ENCODE measurements around the gene KIFC1.
A peak's percentile ranks its signal among the peaks of the same experiment; 100 is the strongest.

The KIFC1 gene

DNA sequence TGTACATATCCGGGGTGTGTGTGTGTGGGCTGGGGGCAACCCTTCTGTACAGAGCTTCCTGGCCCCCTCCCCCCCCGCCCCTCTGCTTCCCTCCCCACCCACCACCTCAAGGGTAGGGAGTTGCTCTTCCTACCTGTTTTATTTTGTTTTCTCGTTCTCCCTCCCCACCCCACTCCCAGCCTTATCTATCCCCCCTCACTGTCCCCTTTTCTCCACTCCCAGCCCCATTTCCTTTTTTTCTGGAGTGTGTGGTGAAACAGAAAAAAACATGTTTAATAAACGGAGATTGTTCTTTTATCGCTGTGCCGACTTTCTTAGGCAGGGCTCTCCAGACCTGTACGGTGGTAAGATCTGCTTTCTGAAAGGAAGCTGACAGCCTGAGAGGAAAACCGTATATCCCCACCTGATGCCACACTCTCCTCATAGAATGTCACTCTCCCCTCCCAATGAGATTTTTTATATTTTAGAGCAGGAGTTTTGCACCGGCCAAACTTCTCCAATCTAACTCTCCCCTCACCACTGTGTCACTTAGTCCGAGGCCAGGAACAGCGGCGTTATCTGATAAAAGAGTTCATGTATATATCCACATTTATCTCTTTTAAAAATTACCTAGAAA lies 61.9 kb downstream of the KIFC1 start:
- no peak for DNase-seq
- intact Hi-C loops (cut with DNase I) = loop anchor here (10.0 kb wide), 1 partner anchor 121 kb away; no protein-coding TSS in a partner anchor

DNA sequence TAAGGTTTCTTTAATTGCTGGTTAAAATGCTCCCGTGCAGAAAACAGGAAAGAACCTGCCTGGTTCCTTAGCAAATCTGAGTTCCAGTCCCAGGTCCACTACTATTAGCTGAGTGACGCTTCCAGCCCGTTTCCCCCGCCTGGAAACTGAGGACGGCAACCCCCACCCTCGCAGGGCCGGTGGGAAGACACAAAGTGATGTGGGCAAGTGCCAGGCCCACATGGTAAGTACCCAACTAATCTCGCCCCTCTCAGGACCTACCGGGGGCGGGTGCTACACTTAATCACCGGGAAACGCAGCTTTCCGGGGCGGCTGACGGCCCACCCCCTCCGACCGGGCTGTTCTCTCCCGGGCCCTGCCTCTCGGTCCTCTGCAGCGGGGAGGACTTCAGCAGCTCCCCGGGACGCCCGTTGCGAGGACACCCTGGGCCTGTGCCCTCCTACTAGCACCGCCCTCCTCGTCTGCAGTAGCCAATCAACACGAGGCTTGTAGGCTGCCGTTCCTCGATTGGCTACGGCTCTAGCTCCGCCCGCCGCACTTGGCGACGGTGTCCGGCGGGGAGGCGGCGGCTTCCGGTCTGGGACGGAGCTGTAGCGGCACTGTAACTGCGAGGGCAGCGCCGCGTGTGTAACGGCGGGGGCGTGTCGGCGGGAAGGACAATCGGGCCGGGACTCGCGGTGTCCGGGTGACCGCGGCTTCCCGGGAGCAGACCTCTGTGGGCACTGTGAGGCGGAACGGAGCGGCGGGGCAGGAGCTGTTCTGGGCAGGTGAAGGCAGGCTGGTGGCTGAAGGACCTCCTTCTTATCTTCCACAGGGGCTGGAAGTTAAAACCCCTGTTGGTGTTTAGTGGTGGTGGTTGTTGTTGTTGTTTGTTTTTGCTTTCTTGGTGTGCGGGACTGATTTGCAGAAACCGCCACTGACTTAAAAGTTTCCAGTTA lies 62.7 kb downstream of the KIFC1 start, which contains the start of gene ZBTB9:
Gene ZBTB9 (plus strand): TSS at position 568 of the 938 bp plus-strand sequence. CDS start 525 bp downstream, outside the sequence.
- intact Hi-C loops (cut with DNase I) = loop anchor here (10.0 kb wide), 1 partner anchor 121 kb away; no protein-coding TSS in a partner anchor
- peak; percentile 91 to 99 (median 97) for DNase-seq

DNA sequence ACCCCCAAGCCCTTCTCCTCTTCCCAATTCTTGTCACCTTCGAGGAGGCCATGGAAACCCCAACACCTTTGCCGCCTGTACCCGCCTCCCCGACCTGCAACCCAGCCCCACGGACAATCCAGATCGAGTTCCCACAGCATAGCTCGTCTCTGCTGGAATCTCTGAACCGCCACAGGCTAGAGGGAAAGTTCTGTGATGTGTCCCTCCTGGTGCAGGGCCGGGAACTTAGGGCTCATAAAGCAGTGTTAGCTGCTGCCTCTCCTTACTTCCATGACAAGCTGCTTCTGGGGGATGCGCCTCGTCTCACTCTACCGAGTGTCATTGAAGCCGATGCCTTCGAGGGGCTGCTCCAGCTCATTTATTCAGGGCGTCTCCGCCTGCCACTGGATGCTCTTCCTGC lies 63.4 kb downstream of the KIFC1 start:
- no peak for DNase-seq
- intact Hi-C loops (cut with DNase I) = loop anchor here (10.0 kb wide), 1 partner anchor 120 kb away; no protein-coding TSS in a partner anchor

DNA sequence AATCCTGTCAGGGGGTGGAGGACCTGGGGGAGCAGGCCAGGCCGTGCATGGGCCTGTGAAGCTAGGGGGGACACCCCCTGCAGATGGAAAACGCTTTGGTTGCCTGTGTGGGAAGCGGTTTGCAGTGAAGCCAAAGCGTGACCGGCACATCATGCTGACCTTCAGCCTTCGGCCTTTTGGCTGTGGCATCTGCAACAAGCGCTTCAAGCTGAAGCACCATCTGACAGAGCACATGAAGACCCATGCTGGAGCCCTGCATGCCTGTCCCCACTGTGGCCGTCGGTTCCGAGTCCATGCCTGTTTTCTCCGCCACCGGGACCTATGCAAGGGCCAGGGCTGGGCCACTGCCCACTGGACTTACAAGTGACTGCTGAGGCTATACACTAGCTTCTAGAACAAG lies 64.5 kb downstream of the KIFC1 start:
- intact Hi-C loops (cut with DNase I) = loop anchor here (10.0 kb wide), 1 partner anchor 119 kb away; no protein-coding TSS in a partner anchor
- no peak for DNase-seq

DNA sequence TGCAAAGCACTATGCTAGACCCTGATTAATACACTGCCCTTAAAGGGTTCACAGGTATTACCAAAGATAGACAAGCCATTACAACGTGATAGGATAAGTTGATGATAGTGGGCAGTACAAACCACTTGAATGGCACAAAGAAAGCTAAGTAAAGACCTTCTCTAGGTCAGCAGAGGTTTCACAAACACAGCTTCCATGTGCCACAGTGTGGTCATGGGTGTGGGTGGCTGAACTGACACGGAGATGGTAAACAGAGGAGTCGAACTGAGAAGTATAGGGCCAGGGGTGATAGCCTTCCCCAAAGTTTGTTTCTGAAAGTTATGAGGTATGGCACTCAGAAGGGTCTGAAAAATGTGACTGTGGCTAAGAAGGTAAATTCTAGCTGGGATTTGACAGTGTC lies 67.1 kb downstream of the KIFC1 start:
- DNase-seq = no peak
- intact Hi-C loops (cut with DNase I) = loop anchor here (10.0 kb wide), 1 partner anchor 116 kb away; no protein-coding TSS in a partner anchor

DNA sequence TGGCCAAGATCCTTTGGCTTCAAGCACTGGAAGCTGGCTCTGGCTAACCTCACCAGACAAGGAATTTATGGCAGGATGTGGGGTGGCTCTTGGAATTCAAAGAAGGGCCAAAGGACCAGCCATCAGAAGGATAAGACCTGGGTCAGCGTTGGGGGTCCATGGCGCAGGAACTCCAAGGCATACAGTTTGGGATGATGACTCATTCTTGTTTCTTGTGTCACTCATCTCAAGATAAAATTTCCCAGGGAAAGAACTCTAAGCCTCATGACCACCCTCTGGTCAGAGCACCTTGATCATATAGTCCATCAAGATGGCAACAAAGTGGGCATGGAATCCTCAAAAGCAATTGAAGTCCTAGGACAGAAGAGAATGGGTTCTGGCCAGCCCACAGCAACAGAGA lies 67.6 kb downstream of the KIFC1 start:
- intact Hi-C loops (cut with DNase I) = loop anchor here (10.0 kb wide), 1 partner anchor 116 kb away; no protein-coding TSS in a partner anchor
- DNase-seq = no peak
